ENCODE results near the gene CIT. TPM values are rescaled to one million over a fixed set of nuclear protein-coding genes. Genes with fewer than 3 reads are reported as not detected.
"Not testable (repeated sequence)": the region's sequence is repeated elsewhere in the genome, so short reads cannot be mapped to it uniquely, and the experiment has no call there.

CIT gene
- total and polyA plus RNA-seq, 12 donors, result 4.3 to 65.9 (median 18.9) TPM

DNA sequence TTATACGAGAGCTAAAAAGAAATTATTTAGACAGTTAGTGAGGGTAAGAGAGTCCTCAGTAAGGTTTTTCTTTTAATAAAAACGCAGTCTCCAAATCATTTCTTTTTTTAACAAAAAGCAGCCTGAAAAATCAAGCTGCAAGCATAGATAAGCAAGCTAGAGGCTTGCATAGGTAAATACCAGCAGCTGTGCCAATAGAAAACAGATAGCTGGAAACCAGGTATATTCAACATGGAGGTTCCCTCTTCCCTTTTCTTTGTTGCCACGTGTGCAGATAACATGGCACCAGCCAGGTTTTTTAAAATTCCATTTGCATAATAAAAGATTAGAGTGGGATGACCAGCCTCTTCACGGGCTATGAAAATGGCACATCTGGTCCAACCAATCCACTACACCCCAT is 215.2 kb downstream of the CIT start:
- DNase-seq, result no peak
- intact Hi-C loops (cut with DNase I), result loop anchor here in 1 of 2 donors (10.0 kb wide), 2 partner anchors 123 to 243 kb away; no protein-coding TSS in a partner anchor
- TF ChIP-seq, protein P1, sequence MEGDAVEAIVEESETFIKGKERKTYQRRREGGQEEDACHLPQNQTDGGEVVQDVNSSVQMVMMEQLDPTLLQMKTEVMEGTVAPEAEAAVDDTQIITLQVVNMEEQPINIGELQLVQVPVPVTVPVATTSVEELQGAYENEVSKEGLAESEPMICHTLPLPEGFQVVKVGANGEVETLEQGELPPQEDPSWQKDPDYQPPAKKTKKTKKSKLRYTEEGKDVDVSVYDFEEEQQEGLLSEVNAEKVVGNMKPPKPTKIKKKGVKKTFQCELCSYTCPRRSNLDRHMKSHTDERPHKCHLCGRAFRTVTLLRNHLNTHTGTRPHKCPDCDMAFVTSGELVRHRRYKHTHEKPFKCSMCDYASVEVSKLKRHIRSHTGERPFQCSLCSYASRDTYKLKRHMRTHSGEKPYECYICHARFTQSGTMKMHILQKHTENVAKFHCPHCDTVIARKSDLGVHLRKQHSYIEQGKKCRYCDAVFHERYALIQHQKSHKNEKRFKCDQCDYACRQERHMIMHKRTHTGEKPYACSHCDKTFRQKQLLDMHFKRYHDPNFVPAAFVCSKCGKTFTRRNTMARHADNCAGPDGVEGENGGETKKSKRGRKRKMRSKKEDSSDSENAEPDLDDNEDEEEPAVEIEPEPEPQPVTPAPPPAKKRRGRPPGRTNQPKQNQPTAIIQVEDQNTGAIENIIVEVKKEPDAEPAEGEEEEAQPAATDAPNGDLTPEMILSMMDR (IDR thresholded peaks at IDR 0.05), result no peak
- TF ChIP-seq POLR2A (IDR thresholded peaks at IDR 0.05), result no peak
- Histone ChIP-seq H3K27ac (no peak overlapping the region), H3K36me3 (replicated peaks in 1 of 2) (no peaks in the 10 kb centered on the region), H3K4me1 (replicated peaks in 1 of 2) (peaks cover 5 to 16% of the 10 kb centered on the region in 2 donors), H3K27me3 (no peaks in the 10 kb centered on the region), H3K4me3 (no peak overlapping the region), H3K9me3 (replicated peaks in 1 of 3) (no peaks in the 10 kb centered on the region)
- 55 to 69% (median 62%) methylated on average over 4 of the region's 4 CpGs for WGBS, 4 donors

DNA sequence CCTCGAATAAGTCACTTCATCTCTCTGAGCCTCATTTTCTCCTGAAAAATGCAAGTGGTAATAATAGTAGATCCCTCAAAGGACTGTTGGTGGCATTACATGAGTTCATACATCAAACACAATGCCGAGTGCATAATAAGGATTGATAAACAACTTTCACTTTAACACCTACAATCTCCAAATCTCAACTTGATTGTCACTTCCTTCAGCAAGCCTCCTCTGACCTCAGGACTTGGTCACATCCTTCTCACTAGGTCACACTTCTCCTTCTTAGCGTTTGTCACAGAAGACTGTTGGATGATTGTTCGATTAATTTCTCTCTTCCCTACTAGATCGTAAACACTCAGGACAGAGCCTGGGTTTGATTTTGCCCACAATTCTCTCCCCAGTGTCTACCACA is 217.0 kb downstream of the CIT start:
- H3K27me3 ChIP-seq, result no peaks in the 10 kb centered on the region
- H3K27ac ChIP-seq, result no peak overlapping the region
- no peak overlapping the region for H3K4me3 ChIP-seq
- no peaks in the 10 kb centered on the region for H3K9me3 ChIP-seq (replicated peaks in 1 of 3)
- TF ChIP-seq, protein P1 (IDR thresholded peaks at IDR 0.05), result no peak
- TF ChIP-seq POLR2A (IDR thresholded peaks at IDR 0.05), result no peak
- no peaks in the 10 kb centered on the region for H3K4me1 ChIP-seq (replicated peaks in 1 of 2)
- no peak for DNase-seq
- H3K36me3 ChIP-seq (replicated peaks in 1 of 2), result no peaks in the 10 kb centered on the region
- WGBS, 4 donors, result 64 to 75% (median 71%) methylated on average over 5 of the region's 5 CpGs
- intact Hi-C loops (cut with DNase I), result loop anchor here in 1 of 2 donors (10.0 kb wide), 2 partner anchors 125 to 245 kb away; no protein-coding TSS in a partner anchor

DNA sequence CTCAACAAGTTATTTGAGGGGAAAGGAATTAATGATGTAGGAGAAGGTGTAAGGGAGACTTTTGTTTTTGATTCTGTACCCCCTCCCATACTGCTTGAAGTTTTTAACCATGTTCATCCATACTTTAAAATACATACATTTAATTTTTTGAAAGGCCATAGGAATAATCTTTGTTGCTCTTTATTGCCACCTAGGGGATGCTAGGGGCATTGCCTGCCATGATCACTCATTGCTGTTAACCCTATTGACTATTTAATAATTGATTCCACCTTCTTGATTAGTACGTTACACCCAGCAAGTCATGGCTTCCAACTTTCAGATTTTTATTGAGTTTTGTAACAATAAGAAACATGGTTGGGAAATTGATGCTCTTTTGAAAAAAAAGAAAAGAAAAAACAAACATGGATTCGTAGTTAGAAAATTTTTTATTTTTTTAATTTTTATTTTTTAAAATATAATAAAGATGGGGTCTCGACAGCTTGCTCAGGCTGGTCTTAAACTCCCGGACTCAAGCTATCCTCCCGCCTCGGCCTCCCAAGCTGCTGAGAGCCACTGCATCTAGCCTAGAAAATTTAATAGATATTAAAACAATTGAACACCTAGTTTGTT is 217.7 kb downstream of the CIT start:
- Histone ChIP-seq H3K27me3 (no peaks in the 10 kb centered on the region), H3K4me3 (no peak overlapping the region), H3K27ac (no peak overlapping the region), H3K9me3 (replicated peaks in 1 of 3) (no peaks in the 10 kb centered on the region), H3K36me3 (replicated peaks in 1 of 2) (no peaks in the 10 kb centered on the region), H3K4me1 (replicated peaks in 1 of 2) (no peaks in the 10 kb centered on the region)
- TF ChIP-seq POLR2A (IDR thresholded peaks at IDR 0.05), result no peak
- TF ChIP-seq, protein P1 (IDR thresholded peaks at IDR 0.05), result peak; percentile 67 to 86 (median 72)
- intact Hi-C loops (cut with DNase I), result no loop called here
- DNase-seq, result peak in 2 of 7 donors; percentile 31 to 59
- 31 to 41% (median 37%) methylated on average over 6 of the region's 6 CpGs for WGBS, 4 donors

DNA sequence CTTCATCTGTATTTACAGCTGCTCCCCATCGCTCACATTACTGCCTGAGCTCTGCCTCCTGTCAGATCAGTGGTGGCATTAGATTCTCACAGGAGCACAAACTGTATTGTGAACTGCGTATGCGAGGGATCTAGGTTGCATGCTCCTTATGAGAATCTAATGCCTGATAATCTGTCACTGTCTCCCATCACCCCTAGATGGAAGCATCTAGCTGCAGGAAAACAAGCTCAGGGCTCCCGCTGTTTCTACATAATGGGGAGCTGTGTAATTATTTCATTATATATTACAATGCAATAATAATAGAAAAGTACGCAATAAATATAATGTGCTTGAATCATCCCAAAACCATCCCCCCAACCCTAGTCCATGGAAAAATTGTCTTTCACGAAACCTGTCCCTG is 219.0 kb downstream of the CIT start:
- H3K4me1 ChIP-seq (replicated peaks in 1 of 2); H3K27me3 ChIP-seq; H3K4me3 ChIP-seq; DNase-seq; intact Hi-C loops (cut with DNase I); H3K36me3 ChIP-seq (replicated peaks in 1 of 2); H3K9me3 ChIP-seq (replicated peaks in 1 of 3); H3K27ac ChIP-seq: not testable (repeated sequence)
- 87 to 91% (median 90%) methylated on average over 6 of the region's 6 CpGs for WGBS, 4 donors

DNA sequence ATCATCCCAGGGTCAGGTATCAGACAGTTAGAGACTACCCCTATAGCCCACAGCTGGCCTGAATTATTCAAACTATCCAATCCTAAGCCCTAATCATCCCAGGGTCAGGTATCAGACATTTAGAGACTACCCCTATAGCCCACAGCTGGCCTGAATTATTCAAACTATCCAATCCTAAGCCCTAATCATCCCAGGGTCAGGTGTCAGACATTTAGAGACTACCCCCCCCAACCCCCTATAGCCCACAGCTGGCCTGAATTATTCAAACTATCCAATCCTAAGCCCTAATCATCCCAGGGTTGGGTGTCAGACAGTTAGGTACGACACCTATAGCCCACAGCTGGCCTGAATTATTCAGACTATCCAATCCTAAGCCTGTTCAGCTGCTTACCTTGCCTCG is 220.1 kb downstream of the CIT start:
- intact Hi-C loops (cut with DNase I); H3K27ac ChIP-seq; H3K9me3 ChIP-seq (replicated peaks in 1 of 3); H3K4me3 ChIP-seq; H3K27me3 ChIP-seq; H3K4me1 ChIP-seq (replicated peaks in 1 of 2); H3K36me3 ChIP-seq (replicated peaks in 1 of 2); DNase-seq: not testable (repeated sequence)
- 75 to 93% (median 88%) methylated on average over 2 of the region's 2 CpGs for WGBS, 4 donors

Data from adrenal gland (tissue), 12 donors.